Hematopoietic multipotent progenitor cell treated with erythropoietin and hydrocortisone succinate and interleukin-3 and kit ligand, for 17 days (in vitro differentiated cells): ENCODE results near the gene CD82.
A peak's percentile ranks its signal among the peaks of the same experiment; 100 is the strongest.

ENCODE experiments used
- DNase-seq: peaks from one replicate; pipeline ENCODE4 v3.0.0-alpha.2; 2015; ENCODE audit warnings: low spot score

Gene CD82

DNA sequence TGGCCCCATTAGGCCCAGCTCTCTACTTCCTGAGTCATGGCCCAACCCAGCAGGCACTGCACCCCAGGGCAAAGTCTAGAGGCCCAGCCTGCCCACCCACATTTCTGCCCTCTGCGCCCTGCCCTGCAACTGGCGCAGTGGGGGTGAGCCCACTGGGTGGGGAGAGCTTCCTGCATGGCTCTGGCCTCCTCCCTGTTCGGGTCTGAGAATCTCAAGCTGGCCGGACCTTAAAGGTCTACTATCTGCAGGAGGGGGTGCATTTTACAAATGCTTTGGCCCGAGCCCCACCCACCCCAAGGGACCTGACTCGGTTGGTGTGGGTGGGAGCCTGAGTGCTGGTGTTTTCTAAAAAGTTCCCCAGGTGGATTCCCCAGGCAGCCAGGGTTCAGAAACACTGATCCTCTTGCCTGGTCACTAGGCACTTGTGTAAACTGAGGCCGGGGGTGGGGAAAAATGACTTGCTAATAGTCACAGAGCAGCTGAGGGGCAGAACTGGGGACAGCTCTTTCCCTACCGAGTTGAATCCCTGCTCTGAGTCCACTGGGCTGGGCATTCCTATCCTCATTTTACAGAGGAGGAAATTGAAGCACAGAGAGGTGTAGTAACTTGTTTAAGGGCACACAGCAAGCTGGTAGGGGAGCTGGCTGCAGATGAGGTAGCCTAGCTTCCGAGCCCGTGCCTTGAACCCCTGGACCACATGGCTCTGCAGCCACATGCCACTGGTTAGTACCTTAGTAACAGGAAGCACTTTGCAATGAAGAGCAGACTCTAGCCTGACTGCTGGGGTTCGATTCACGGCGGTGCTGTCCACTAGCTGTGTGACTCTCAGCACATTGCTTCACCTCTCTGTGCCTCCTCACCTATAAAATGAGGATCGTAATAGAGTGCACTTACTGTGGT is 36.3 kb downstream of the CD82 start:
- no peak for DNase-seq

DNA sequence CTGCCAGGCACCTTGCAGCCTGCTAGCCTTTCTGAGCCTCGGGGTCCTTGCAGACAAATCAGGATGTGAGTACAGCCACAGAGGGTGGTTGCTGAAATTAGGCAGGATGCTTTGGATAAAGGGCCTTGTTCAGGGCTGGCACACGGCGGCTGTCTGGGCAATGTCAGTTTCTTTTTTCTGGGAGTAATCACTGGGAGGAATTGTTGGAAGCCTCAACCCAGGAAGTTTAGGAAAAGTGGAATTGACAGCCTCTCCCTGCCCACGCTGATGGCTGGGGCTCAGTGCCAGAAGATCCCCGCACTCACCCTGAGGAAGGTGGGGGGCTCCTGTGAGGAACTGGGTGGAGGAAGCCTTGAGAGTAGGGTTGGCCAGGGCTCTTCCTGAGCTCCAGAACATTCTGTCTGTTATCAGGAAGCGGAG is 37.4 kb downstream of the CD82 start:
- DNase-seq: no peak

DNA sequence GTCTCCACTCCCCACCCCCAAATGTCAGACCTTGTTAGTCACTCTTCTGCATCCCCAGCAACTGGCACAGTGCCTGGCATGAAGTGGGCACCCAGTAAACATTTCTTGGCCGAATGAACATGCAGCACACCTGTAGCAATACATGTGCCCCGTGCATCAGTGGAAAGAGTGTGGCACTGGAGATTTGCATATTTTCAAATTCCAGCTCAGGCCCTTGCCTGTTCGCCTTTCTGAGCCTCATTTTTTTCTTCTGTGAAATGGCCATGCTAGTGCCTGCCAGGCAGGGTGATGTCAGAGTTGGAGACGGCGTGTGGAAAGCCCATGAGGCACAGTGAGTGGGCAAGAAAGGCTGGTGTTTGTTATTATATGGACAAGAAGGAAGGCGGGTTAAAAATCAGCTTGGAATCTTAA is 38.7 kb downstream of the CD82 start:
- DNase-seq: no peak

DNA sequence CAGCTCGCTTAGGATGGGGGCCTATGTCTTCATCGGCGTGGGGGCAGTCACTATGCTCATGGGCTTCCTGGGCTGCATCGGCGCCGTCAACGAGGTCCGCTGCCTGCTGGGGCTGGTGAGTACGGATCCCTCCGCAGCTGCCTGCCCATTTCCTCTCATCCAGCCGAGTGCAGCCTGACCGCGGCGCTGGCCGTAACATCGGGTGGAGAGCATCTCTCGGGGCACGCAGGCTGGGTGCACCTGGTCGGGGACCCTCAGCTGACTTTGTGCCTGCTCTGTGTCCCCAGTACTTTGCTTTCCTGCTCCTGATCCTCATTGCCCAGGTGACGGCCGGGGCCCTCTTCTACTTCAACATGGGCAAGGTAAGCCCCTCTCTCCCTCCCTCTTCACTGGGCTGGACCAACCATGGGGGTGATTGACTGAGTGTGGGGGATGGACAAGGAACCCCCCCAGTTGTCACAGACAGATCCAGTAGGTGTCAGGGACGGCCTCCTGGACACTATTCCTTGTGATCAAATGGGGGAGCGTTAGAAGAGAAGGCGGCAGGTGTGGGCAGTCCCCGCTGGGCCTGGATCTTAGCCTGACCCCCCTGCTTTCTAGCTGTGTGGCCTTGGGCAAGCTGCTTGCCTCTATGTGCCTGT is 39.7 kb downstream of the CD82 start:
- DNase-seq: no peak

DNA sequence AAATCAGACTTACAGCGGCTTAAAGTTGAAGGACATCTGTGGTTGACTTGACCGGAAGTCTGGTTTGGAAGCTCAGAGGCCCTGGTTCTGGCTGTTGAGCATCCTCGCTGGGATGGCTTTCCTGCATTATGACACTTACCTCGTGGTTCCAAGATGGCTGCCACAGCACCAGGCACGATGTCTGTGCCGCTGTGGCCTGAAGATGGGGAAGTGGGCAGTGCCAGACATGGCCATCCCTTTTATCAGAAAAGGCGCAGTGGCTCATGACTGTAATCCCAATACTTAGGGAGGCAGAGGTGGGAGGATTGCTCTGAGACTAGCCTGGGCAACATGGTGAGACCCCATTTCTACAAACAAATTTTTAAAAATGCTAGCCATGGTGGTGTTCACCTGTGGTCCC is 40.5 kb downstream of the CD82 start:
- DNase-seq: no peak

DNA sequence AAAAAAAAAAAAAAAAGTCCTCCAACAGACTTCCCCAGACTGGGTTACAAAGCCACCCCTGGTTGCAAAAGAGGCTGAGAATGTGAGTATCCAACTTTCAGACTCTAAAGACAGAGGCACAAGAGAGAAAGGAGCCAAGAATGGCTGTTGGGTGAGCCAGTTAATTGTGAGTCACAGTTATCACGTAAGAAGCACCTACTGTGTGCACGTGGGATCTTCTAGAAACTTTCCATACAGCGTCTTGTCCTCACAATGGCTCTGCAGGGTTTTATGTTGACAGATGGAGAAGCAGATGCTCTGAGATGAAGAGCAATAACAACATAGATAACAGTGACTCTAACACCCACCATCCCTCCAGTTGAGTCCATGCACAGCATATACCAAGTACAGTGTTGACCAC is 41.0 kb downstream of the CD82 start:
- DNase-seq: no peak

DNA sequence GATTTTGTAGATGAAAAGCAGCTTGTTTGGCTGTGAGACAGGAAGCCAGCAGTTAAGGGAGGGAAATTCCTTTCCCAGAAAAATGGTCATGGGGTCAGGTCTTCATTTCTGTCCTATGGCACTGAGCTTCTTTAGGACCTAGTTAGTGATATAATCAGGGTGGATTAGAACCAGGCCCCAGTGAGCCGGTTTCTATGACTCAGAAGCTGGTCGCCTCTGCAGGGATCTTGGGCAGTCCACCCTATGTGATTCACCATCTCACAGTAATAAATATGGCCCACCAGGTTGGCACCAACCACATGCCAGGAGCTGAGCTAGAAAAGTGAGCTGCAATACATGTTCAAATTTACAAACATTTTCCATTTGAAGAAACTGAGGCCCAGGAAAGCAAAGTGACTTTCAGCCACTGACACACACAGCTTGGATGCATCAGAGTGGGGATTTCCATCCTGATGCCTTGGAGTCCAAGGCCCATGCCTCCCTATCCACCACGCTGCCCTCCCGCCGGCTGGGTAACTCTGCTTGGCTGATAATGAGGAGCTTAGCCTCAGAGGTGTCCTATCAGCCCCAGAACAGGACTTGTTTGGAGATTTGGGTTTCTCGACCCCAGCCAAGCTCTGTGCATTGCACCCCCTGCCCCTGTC is 42.0 kb downstream of the CD82 start:
- peak; percentile 49 for DNase-seq

DNA sequence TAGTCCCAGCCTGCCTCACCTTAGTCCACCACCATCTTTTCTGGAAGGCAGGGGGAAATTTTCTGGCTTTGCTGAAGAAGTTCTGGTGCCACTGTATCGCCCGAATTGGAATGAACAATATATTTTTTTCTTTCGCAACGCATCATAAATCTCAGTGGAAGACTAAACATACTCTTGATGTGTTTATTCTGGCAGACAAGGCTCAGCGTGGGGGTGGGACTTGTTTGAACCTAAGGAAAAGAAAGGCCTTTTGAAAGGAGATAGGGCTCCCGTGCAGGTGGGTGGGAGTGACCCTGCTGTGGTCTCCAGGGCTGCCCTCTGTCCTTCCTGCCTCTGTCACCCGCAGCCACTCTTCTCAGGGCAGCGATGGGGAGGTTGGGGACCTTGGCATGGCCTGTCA is 42.5 kb downstream of the CD82 start:
- no peak for DNase-seq

DNA sequence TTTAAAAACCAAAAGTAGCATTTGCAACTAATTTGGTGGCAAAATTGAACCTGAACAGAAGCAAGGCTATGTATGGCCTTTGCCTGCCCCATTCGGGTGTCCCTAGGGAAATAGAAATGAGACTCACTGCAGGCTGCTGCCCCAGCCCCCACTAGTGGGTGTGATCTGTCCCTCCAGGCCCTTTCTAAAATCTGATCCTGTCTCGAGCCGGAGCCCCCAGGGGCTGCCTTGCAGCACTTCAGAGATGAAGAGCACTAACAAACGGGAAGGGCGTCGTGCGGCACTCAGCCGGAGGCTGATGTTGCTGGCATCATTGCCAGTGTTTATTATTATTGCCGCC is 43.2 kb downstream of the CD82 start:
- DNase-seq: no peak

DNA sequence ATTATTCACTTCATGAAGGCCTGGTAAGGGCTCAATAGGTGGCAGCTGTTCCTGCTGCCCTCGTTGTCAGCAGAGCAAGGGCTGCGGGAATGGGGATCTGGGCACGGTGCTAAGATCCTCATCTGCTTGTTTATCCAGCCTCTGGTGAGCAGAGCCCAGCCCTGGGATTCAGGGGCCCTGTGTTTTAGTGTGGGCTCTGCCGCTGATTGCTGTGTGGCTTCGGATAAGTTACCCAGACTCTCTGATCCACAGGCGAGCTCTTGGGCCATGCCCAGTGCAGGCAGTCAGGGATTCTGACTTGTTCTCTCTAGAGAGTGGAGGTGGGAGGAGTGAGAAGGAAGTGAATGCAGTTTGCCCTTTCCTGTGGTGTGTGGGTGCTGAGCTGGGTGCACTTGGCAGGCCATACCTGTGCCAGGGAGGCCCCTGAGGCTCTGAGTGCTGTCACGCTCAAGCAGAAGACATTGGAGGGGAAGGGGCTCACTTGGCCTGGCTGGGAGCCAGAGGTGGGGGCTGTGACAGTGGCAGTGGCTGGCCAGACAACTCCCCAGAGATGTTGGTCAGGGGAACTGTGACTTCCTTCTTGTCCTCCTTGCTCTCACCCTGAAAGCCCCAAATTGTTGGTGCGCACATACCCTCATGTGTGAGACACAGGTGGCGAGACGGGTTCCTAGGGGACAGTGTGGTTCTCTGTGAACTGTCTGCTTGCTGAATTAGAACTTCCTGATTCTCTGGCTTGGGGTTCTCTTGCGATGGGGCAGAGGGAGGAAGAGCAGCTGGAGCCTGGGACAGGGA is 43.7 kb downstream of the CD82 start:
- DNase-seq: no peak

DNA sequence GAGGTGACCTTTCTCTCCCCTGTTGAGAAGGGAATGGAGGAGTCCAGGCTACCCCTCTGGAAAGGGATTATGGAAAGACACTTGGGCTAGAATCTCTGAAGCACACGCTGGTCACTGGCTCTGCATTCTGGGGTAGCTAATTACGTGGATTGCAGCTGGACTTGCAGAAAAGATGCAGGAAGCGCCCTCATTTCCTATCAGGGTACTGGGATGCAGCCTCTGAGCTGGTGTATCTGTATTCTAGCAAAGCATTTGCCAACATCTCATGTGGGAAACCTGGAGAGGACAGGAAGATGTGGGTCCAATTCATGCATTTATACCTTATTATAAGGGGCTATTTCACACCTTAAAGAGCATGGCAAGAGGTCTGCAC is 44.3 kb downstream of the CD82 start:
- no peak for DNase-seq

DNA sequence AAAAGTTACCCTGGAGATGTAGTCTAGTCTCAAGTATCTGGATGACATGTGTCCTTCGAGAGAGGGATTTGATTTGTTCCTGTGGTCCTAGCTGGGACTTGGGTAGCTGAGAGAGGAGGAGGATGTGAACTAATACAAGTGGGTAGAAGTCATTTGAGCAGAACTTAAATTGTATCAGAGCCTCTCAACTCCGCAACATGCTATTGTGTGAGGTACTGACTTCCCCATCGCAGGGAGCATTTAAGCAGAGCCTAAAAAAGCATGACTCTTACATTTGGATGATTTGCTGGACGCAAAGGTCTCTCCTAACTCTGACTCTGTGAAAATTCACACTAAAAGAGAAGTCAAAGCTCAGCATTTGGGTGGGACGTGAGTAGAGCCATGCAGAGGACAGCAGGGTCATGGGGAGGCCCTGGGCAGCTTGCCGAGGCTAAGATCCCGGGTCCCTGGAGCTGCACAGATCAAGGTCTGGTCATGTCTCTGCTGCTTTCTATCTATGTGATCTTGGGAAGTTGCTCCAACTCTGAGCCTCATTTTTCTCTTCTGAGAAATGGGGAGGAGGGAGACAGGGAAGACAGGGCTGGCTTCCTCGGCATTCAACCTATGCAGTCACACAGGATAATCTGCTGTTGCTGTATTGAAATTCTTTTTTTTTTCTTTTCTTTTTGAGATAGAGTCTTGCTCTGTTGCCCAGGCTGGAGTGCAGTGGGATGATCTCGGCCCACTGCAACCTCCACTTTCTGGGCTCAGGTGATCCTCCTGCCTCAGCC is 44.9 kb downstream of the CD82 start:
- DNase-seq: no peak

DNA sequence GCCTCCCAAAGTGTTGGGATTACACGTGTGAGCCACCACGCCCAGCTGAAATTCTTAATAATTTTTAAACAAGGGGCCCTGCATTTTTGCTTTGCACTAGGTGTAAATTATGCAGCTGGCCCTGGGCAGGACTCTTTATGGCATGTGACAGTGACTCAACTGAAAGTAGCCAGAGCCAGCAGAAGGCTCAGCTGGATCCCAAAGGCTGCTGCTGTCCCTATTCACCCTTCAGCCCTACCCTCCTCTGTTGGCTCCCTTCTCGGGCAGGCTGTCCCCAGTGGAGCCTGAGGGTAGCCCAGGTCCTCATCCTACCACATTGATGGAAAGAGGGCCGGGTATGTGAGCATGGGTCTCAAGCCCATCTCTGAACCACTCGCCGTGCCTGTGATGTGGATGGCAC is 45.6 kb downstream of the CD82 start:
- DNase-seq: no peak

DNA sequence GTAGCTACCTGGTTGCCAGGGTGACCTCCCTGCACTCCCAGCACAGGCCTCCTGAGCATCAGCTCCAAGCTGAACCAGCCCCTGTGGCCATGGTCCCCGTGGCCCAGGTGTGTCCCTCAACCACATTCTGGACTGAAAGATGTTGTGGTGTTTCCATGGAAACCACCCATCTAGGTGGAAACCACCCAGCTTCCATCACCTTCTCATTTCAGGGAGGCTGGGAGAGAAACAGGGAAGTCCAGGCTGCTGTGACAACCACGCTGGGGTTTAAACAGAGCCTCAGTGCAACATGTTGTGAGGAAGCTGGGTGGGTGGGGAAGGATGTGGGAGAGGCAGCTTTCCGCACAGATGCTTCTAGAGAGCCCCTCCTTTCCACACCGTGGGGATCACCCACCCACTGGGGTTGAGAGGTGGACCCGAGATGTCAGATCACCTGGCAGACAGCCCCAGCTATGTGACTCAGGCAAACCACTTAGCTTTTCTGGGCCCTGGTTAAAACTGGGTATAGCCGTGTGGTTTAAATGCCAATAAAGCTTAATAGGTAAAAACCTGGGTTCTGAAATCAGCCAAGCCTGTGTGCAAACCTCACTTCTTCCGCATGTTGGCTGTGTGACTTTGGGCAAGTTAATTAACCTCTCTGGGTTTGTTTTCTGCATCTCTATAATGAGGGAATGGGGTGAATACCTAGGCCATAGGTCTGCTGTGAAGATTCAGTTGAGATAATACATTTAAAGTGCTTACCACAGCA is 46.4 kb downstream of the CD82 start:
- DNase-seq: peak; percentile 56

DNA sequence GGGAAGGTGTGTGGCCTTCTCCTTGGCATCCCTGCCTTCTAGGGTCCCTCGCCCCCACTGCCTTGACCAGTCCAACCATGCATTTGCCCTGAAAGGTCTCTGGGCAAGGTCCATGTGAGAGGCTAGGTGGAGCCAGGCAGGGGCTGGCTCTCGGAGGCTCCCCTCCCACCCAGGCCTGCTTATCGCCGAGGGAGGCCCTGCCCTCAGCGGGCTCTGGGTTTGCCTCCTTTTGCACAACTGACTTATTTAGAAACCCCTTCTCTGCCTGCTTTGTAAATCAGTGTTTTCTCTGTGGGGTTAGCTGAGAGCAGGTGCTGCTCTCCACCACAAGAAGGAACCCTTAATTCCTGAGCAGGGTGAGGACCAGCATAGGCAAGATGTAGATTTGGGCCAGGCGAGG is 47.7 kb downstream of the CD82 start:
- DNase-seq: peak; percentile 69

DNA sequence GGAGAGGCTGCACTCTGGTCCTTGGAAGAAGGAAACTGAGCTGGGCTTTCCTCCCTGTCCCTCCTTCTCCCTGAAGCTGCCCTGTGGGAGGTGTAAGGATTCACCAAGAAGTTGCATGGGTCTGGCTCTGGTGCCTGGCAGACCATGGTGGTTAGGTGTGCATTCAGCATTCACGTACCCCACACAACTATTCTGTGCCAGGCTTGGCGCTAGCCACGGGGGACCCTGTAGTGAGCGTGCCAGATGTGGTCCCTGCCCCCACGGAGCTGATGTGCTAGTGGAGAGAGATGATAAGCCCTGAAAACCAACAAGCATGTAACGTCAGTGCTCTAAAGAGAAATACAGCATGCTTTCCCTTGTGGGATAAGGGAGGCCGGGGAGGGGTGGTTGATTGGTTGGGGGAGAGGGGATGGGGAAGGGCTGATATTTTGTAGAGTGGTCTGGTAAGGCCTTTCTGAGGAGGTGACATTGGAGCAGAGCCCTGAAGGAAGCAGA is 48.9 kb downstream of the CD82 start:
- peak; percentile 42 for DNase-seq

DNA sequence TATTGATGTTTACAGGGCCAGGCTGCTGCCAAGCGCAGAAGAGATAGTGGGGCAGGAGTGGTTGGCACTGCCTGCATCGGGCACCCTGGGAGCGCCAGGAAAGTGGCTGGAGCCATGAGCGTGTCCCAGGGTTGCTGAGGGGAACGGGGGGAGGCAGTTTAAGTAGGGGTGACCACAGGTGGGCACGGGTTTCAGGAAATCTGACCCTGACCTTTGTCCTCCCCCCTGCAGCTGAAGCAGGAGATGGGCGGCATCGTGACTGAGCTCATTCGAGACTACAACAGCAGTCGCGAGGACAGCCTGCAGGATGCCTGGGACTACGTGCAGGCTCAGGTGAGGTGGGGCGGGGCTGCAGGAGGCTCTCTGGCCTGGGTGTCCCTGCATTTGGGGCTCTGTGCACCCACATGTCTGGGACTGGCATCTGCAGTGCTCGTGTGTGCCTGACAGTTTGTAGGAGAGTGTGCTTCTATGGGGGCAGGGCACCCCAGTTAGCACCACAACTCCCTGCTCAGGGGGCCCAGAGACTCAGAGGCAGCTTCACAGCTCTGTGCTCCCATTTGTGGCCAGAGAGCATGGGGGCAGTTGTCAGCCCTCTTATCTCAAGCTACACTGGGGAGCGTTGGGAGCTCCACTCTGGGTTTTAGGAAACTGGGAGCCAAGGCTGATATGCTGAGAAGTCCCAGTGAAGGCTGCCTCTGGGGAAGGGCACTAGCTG is 49.7 kb downstream of the CD82 start:
- DNase-seq: peak; percentile 8

DNA sequence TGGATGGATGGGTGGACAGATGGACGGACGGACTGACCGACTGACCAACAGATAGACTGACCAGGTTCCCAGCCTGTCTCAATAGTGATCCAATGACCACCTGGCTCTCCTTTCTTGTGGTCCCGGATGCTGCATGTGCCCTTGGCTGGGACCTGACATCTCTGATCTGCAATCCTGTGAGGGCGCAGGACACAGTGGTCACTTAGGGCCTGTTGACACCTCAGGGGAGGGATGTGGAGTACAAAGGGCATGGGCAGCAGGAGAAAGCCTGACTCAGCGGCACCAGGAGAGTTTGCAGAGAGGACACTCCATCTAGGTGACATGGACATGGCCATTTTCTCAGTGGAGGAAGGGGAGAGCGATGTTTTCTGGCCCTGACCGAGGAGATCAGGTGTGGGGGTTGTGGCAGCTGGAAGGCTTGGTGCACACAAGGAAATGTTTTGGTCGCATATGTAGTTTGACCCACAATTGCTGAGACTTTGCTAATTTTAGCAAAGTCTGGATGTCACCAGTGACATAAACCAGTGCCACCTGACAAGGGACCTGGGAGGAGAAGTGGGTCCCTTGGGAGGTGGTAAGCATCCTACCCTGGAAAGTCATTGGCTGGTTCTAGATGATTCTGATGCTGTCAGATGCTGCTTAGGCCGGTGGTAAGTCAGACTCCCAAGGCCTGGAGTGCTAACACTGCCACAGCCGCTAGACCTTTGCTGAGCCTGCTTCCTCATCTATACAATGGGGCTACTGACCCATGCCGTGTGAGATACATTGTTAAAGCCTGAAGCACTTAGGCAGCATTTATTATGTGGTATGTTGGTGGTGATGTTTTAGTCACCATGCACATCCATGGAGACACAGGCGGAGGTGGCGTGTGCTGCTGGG is 50.7 kb downstream of the CD82 start:
- DNase-seq: no peak
